ENCODE data around the gene RBPMS2.
A peak's percentile ranks its signal among the peaks of the same experiment; 100 is the strongest.
"Not testable (repeated sequence)": the region's sequence is repeated elsewhere in the genome, so short reads cannot be mapped to it uniquely, and the experiment has no call there.

The RBPMS2 gene

GRCh38 chr15:64751464-64751863 is 23.9 kb downstream of the RBPMS2 start:
- no peak for DNase-seq

- no peak for DNase-seq
These were observed 25.3 kb downstream of the RBPMS2 start for GRCh38 chr15:64749999-64750657.

- DNase-seq, result no peak
These were observed 26.2 kb downstream of the RBPMS2 start for GRCh38 chr15:64749167-64749566.

GRCh38 chr15:64748251-64748650 is 27.1 kb downstream of the RBPMS2 start:
- DNase-seq, result no peak

GRCh38 chr15:64747578-64747977 is 27.8 kb downstream of the RBPMS2 start:
- DNase-seq, result no peak

- DNase-seq, result no peak
These were observed 28.5 kb downstream of the RBPMS2 start for GRCh38 chr15:64746921-64747320.

GRCh38 chr15:64746356-64746755 is 29.0 kb downstream of the RBPMS2 start:
- no peak for DNase-seq

- no peak for DNase-seq
These were observed 31.7 kb downstream of the RBPMS2 start for GRCh38 chr15:64743691-64744090.

GRCh38 chr15:64742921-64743320 is 32.5 kb downstream of the RBPMS2 start:
- DNase-seq, result no peak

- DNase-seq, result no peak
These were observed 33.0 kb downstream of the RBPMS2 start for GRCh38 chr15:64742385-64742784.

GRCh38 chr15:64741708-64742107 is 33.7 kb downstream of the RBPMS2 start:
- DNase-seq, result not testable (repeated sequence)

GRCh38 chr15:64740311-64741170 is 34.8 kb downstream of the RBPMS2 start:
- no peak for DNase-seq

GRCh38 chr15:64739577-64740143 is 35.7 kb downstream of the RBPMS2 start:
- DNase-seq, result no peak

- DNase-seq, result no peak
These were observed 36.2 kb downstream of the RBPMS2 start for GRCh38 chr15:64739156-64739555.

GRCh38 chr15:64738226-64739095 is 36.9 kb downstream of the RBPMS2 start:
- DNase-seq, result no peak

- DNase-seq, result no peak
These were observed 43.1 kb downstream of the RBPMS2 start for GRCh38 chr15:64732156-64732860.

- DNase-seq, result no peak
These were observed 43.6 kb downstream of the RBPMS2 start for GRCh38 chr15:64731805-64732151.

GRCh38 chr15:64731012-64731804 is 44.2 kb downstream of the RBPMS2 start:
- DNase-seq, result peak; percentile 76 to 90 (median 88)

GRCh38 chr15:64730151-64730550 is 45.2 kb downstream of the RBPMS2 start:
- DNase-seq, result no peak

- DNase-seq, result no peak
These were observed 55.2 kb downstream of the RBPMS2 start for GRCh38 chr15:64720188-64720587.

GRCh38 chr15:64717735-64718495 is 57.5 kb downstream of the RBPMS2 start:
- DNase-seq, result no peak

All from suppressor macrophage treated with lipopolysaccharide for 1 hour (primary cell).